ENCODE results near the gene DHX36.

- TF ChIP-seq POLR2A (IDR thresholded peaks at IDR 0.05) (no peak), CTCF (IDR thresholded peaks at IDR 0.05) (no peak)
Measured at GRCh38 chr3:154223519-154223918, 100.8 kb downstream of the DHX36 start.

All from uterus (tissue), 2 donors.